Ishikawa (cell line): Measurements from ENCODE around the gene C18orf32.

Experiments used
- CEBPB ChIP-seq: IDR thresholded peaks from 2 replicates; pipeline ENCODE4 v1.6.1; 2012
- EGR1 ChIP-seq: IDR thresholded peaks from 2 replicates; pipeline ENCODE4 v1.6.1; 2012
- EP300 ChIP-seq: IDR thresholded peaks from 2 replicates; pipeline ENCODE4 v1.6.1; 2012; ENCODE audit warnings: borderline replicate concordance
- MAX ChIP-seq: IDR thresholded peaks from 2 replicates; pipeline ENCODE4 v1.6.1; 2012
- RAD21 ChIP-seq: IDR thresholded peaks from 2 replicates; pipeline ENCODE4 v1.6.1; 2012; ENCODE audit warnings: low read depth
- REST ChIP-seq: IDR thresholded peaks from 2 replicates; pipeline ENCODE4 v1.6.1; 2012; ENCODE audit warnings: low read depth, mild to moderate bottlenecking
- TAF1 ChIP-seq: IDR thresholded peaks from 2 replicates; pipeline ENCODE4 v1.6.1; 2012; ENCODE audit warnings: low read depth, mild to moderate bottlenecking
- TCF12 ChIP-seq: IDR thresholded peaks from 2 replicates; pipeline ENCODE4 v1.6.1; 2012; ENCODE audit warnings: low read depth
- USF1 ChIP-seq: IDR thresholded peaks from 2 replicates; pipeline ENCODE4 v1.6.1; 2012
- YY1 ChIP-seq: IDR thresholded peaks from 2 replicates; pipeline ENCODE4 v1.6.1; 2012; ENCODE audit warnings: low read depth
- ZBTB7A ChIP-seq: IDR thresholded peaks from 2 replicates; pipeline ENCODE4 v1.6.1; 2012; ENCODE audit warnings: low read depth

- TF ChIP-seq TCF12 (0 out of 2 replicates have a peak, but pooled peaks have one; percentile 20), RAD21 (no peak), TAF1 (no peak), MAX (no peak), USF1 (no peak), YY1 (no peak), REST (no peak), EP300 (peak; percentile 22; the same call in 1 of the 2 replicates), CEBPB (no peak), ZBTB7A (no peak), EGR1 (no peak)
Observed at GRCh38 chr18:49531678-49532153, 44.7 kb upstream of the C18orf32 start.
